HCT116 (cell line): ENCODE results near the gene SH3YL1. TPM values are rescaled to one million over a fixed set of nuclear protein-coding genes. Genes with fewer than 3 reads are reported as not detected.

Source experiments
- ATAC-seq: fragments of 200-7000 bp; cut with Tn5 transposase; 2 replicates; pipeline ENCODE4 v1.9.1; 2020; ENCODE audit warnings: mild to moderate bottlenecking, moderate library complexity
- BruUV-seq: library from RNA; stranded (reverse); fragments of 400-500 nt; replicated peaks from 2 replicates; lab custom pipeline; 2021; lab: Mats Ljungman, UMichigan
- CTCF ChIA-PET: fragments of 300-600 bp; sonication (Branson Sonifier 250); formaldehyde crosslinking; loops from one replicate; lab custom pipeline; 2021; ENCODE audit warnings: antibody characterized with exemption; lab: Charles Lee
- POLR2A ChIA-PET: fragments of 300-600, 350-600 bp; sonication (Branson Sonifier 250); formaldehyde crosslinking; loops from one replicate; lab custom pipeline; 2021; ENCODE audit warnings: antibody characterized with exemption; lab: Charles Lee
- RAD21 ChIA-PET, 2 experiments: fragments of 300-600 bp; sonication (Branson Sonifier 250); formaldehyde crosslinking; loops; one replicate each; lab custom pipeline; 2023; ENCODE audit warnings: low total read pairs in 2 of 2; ENCODE audit not compliant: uncharacterized antibody in 2 of 2, unreplicated experiment in 2 of 2, low non-redundant PET in 1 of 2; lab: Charles Lee
- DNase-seq: peaks from one replicate; pipeline ENCODE4 v3.0.0-alpha.2; 2010; ENCODE audit warnings: low read depth, low spot score
- H2AFZ ChIP-seq: fragments of 200-600 bp; shearing (Covaris generic), sonication (generic); 2 replicates; pipeline ENCODE4 v1.6.1; 2017; ENCODE audit warnings: low read depth, mixed run types, mixed read lengths, antibody characterized with exemption, low read length; ENCODE audit not compliant: poor library complexity, severe bottlenecking
- H3K27ac ChIP-seq: 2 replicates; pipeline ENCODE4 v1.5.1; 2012; ENCODE audit warnings: low read depth, low read length
- H3K27me3 ChIP-seq: fragments of 200-600 bp; sonication (generic); 2 replicates; pipeline ENCODE4 v1.6.1; 2016; ENCODE audit warnings: mixed run types, low read length, mixed read lengths; ENCODE audit not compliant: insufficient read depth
- H3K36me3 ChIP-seq, 2 experiments: fragments of 200-500 bp in 1 of 2; fragments of 200-600 bp in 1 of 2; sonication (Bioruptor generic) in 1 of 2; sonication (generic) in 1 of 2; 2 replicates each; pipeline versions ENCODE4 v1.5.1 to v1.6.1; 2014 to 2016; ENCODE audit warnings: low read length in 2 of 2, inconsistent platforms in 1 of 2, mixed read lengths in 1 of 2, mixed run types in 1 of 2; ENCODE audit not compliant: insufficient read depth in 2 of 2, control insufficient read depth in 1 of 2
- H3K4me1 ChIP-seq, 2 experiments: fragments of 200-600 bp in 1 of 2; sonication (generic) in 1 of 2; 2 replicates each; pipeline versions ENCODE4 v1.5.1 to v1.6.1; 2012 to 2017; ENCODE audit warnings: low read length in 2 of 2, inconsistent platforms in 1 of 2, mild to moderate bottlenecking in 1 of 2, mixed read lengths in 1 of 2, mixed run types in 1 of 2, moderate library complexity in 1 of 2; ENCODE audit not compliant: insufficient read depth in 2 of 2, control insufficient read depth in 1 of 2
- H3K4me2 ChIP-seq: fragments of 200-600 bp; sonication (generic); 2 replicates; pipeline ENCODE4 v1.6.1; 2017; ENCODE audit warnings: mixed run types, low read length, mixed read lengths
- H3K4me3 ChIP-seq, 2 experiments: fragments of 200-600 bp in 1 of 2; sonication (generic) in 1 of 2; replicated peaks in 1 of 2; 2 replicates each; pipeline ENCODE4 v1.5.1; 2011 to 2016; ENCODE audit warnings: low read length in 2 of 2, control low read depth in 1 of 2, low read depth in 1 of 2, mild to moderate bottlenecking in 1 of 2, mixed read lengths in 1 of 2, mixed run types in 1 of 2
- H3K79me2 ChIP-seq: fragments of 200-600 bp; sonication (generic); 2 replicates; pipeline ENCODE4 v1.6.1; 2017; ENCODE audit warnings: mild to moderate bottlenecking, mixed run types, low read length, moderate library complexity, mixed read lengths; ENCODE audit not compliant: insufficient read depth
- H3K9ac ChIP-seq: fragments of 200-600 bp; sonication (generic); 2 replicates; pipeline ENCODE4 v1.6.1; 2016; ENCODE audit warnings: low read length, mixed read lengths
- H3K9me2 ChIP-seq: fragments of 200-600 bp; sonication (generic), shearing (Covaris generic); 2 replicates; pipeline ENCODE4 v1.6.1; 2017; ENCODE audit warnings: mixed run types, mild to moderate bottlenecking, moderate library complexity; ENCODE audit not compliant: insufficient read depth
- H3K9me3 ChIP-seq, 2 experiments: fragments of 200-500 bp in 1 of 2; fragments of 200-600 bp in 1 of 2; sonication (Bioruptor generic) in 1 of 2; sonication (generic) in 1 of 2; 2 replicates each; pipeline ENCODE4 v1.6.1; 2014 to 2017; ENCODE audit warnings: low read length in 2 of 2, mixed read lengths in 2 of 2, inconsistent platforms in 1 of 2, low read depth in 1 of 2, mild to moderate bottlenecking in 1 of 2, mixed run types in 1 of 2, moderate library complexity in 1 of 2; ENCODE audit not compliant: control insufficient read depth in 1 of 2, insufficient read depth in 1 of 2
- H4K20me1 ChIP-seq: fragments of 200-600 bp; sonication (generic), shearing (Covaris generic); 2 replicates; pipeline ENCODE4 v1.6.1; 2017; ENCODE audit warnings: mixed run types, mild to moderate bottlenecking, moderate library complexity; ENCODE audit not compliant: insufficient read depth
- CEBPB ChIP-seq: IDR thresholded peaks from 2 replicates; pipeline ENCODE4 v1.6.1; 2012; ENCODE audit warnings: low read depth
- CTCF ChIP-seq, 3 experiments: fragments of 200-600 bp in 1 of 3; sonication (generic) in 1 of 3; IDR thresholded peaks in 2 of 3; conservative IDR thresholded peaks in 1 of 3; 2 replicates each; pipeline ENCODE4 v1.5.1; 2012 to 2017; ENCODE audit warnings: low read depth in 2 of 3, low read length in 2 of 3, antibody characterized with exemption in 1 of 3, borderline replicate concordance in 1 of 3, control low read depth in 1 of 3, mild to moderate bottlenecking in 1 of 3, mixed read lengths in 1 of 3, mixed run types in 1 of 3, moderate library complexity in 1 of 3; ENCODE audit not compliant: insufficient read depth in 1 of 3
- EGR1 ChIP-seq: IDR thresholded peaks from 2 replicates; pipeline ENCODE4 v1.6.1; 2012; ENCODE audit warnings: low read depth
- ELF1 ChIP-seq: IDR thresholded peaks from 2 replicates; pipeline ENCODE4 v1.6.1; 2012; ENCODE audit warnings: low read depth, borderline replicate concordance
- EZH2 ChIP-seq: fragments of 200-600 bp; sonication (generic); IDR thresholded peaks from 2 replicates; pipeline ENCODE4 v1.6.1; 2017; ENCODE audit warnings: antibody characterized with exemption, mixed run types
- EZH2phosphoT487 ChIP-seq: fragments of 200-600 bp; IDR thresholded peaks from 2 replicates; pipeline ENCODE4 v1.6.1; 2018; ENCODE audit warnings: antibody characterized with exemption, borderline replicate concordance
- FOSL1 ChIP-seq: IDR thresholded peaks from 2 replicates; pipeline ENCODE4 v1.6.1; 2012; ENCODE audit warnings: low read depth
- JUND ChIP-seq: IDR thresholded peaks from 2 replicates; pipeline ENCODE4 v1.6.1; 2012
- MAX ChIP-seq: IDR thresholded peaks from 2 replicates; pipeline ENCODE4 v1.6.1; 2012
- POLR2A ChIP-seq: IDR thresholded peaks from 2 replicates; pipeline ENCODE4 v1.7.0; 2011; ENCODE audit warnings: borderline replicate concordance; ENCODE audit not compliant: insufficient read depth, insufficient read length; ENCODE audit errors: extremely low read depth
- POLR2AphosphoS5 ChIP-seq: IDR thresholded peaks from 2 replicates; pipeline ENCODE4 v1.6.1; 2011; ENCODE audit warnings: mild to moderate bottlenecking, low read depth, low read length, moderate library complexity
- RAD21 ChIP-seq: IDR thresholded peaks from 2 replicates; pipeline ENCODE4 v1.6.1; 2012; ENCODE audit warnings: low read depth, mild to moderate bottlenecking
- REST ChIP-seq: IDR thresholded peaks from 2 replicates; pipeline ENCODE4 v1.6.1; 2012; ENCODE audit warnings: low read depth
- SIN3A ChIP-seq: IDR thresholded peaks from 2 replicates; pipeline ENCODE4 v1.6.1; 2012; ENCODE audit warnings: low read depth
- SP1 ChIP-seq: IDR thresholded peaks from 2 replicates; pipeline ENCODE4 v1.6.1; 2012; ENCODE audit warnings: low read depth
- TCF7L2 ChIP-seq: IDR thresholded peaks from 2 replicates; pipeline ENCODE4 v1.7.0; 2011; ENCODE audit warnings: borderline replicate concordance, inconsistent platforms; ENCODE audit not compliant: insufficient read depth, insufficient read length; ENCODE audit errors: extremely low read depth
- YY1 ChIP-seq: IDR thresholded peaks from 2 replicates; pipeline ENCODE4 v1.6.1; 2011; ENCODE audit warnings: low read length, low read depth, moderate library complexity, mild to moderate bottlenecking; ENCODE audit not compliant: insufficient replicate concordance; ENCODE audit errors: extremely low read depth
- ZFX ChIP-seq: fragments of 450-650 bp; IDR thresholded peaks from 2 replicates; pipeline ENCODE4 v1.6.1; 2017
- ZNF274 ChIP-seq: fragments of 200-500 bp; sonication (Bioruptor generic); IDR thresholded peaks from 2 replicates; pipeline ENCODE4 v1.6.1; 2014; ENCODE audit warnings: mild to moderate bottlenecking, low read depth, low read length, inconsistent platforms
- intact Hi-C: fragments of 100-400 bp; cut with micrococcal nuclease; formaldehyde crosslinking; loops from 2 replicates; pipeline ENCODE4 v1.10.0; 2022
- total RNA-seq: library from RNA; stranded (reverse); gene quantifications from one replicate; pipeline ENCODE4 v1.2.1, GENCODE V29; 2021; ENCODE audit not compliant: unreplicated experiment

SH3YL1 gene
- total RNA-seq, 1 experiment from 2014 or later = 32.8 TPM

- Histone ChIP-seq H3K27ac (no peak overlapping the region), H4K20me1 (no peaks in the 10 kb centered on the region), H3K4me3 (no peak overlapping the region), H3K79me2 (no peaks in the 10 kb centered on the region), H2AFZ (no peak overlapping the region), H3K27me3 (no peaks in the 10 kb centered on the region), H3K36me3 (no peaks in the 10 kb centered on the region), H3K4me2 (no peak overlapping the region), H3K9me2 (no peaks in the 10 kb centered on the region), H3K4me1 (no peaks in the 10 kb centered on the region), H3K9me3 (no peaks in the 10 kb centered on the region), H3K9ac (no peak overlapping the region)
- CTCF ChIA-PET = no interaction called here
- RAD21 ChIA-PET = no interaction called here
- DNase-seq (no peak), ATAC-seq (no peak)
- TF ChIP-seq ZFX (no peak), CEBPB (no peak), ZNF274 (no peak), JUND (no peak), TCF7L2 (no peak), EZH2phosphoT487 (no peak), ELF1 (no peak), SP1 (no peak), EGR1 (no peak), FOSL1 (no peak), MAX (no peak), REST (no peak), CTCF (IDR thresholded peaks at IDR 0.05 in 2 of 3, conservative IDR thresholded peaks at IDR 0.05 in 1 of 3; ENCODE audit: borderline replicate concordance in 1 of 3, insufficient read depth in 1 of 3, low read depth in 2 of 3, low read length in 2 of 3) (no peak), POLR2A (no peak), YY1 (no peak), POLR2AphosphoS5 (no peak), RAD21 (no peak), EZH2 (no peak), SIN3A (no peak)
- POLR2A ChIA-PET = no interaction called here
- intact Hi-C loops = no loop called here
- no TSS peak for BruUV-seq
These were observed 23.6 kb upstream of the SH3YL1 start for GRCh38 chr2:287471-287885.
